IMR-90 (cell line): ENCODE results near the gene TEAD1. TPM values are rescaled to one million over a fixed set of nuclear protein-coding genes. Genes with fewer than 3 reads are reported as not detected.

Experiments used
- ATAC-seq: fragments of 200-7000 bp; cut with Tn5 transposase; 2 replicates; pipeline ENCODE4 v1.9.1; 2020; ENCODE audit warnings: low read depth, mild to moderate bottlenecking, moderate library complexity
- BruUV-seq: library from RNA; stranded (reverse); fragments of 400-500 nt; replicated peaks from 2 replicates; lab custom pipeline; 2021; lab: Mats Ljungman, UMichigan
- CTCF ChIA-PET: fragments of 300-600 bp; formaldehyde crosslinking; extraction: SDS; loops from one replicate; lab custom pipeline; 2021; ENCODE audit warnings: antibody characterized with exemption; lab: Yijun Ruan, JAX
- POLR2A ChIA-PET: fragments of 300-600 bp; sonication (Branson Sonifier 250); formaldehyde crosslinking; loops from one replicate; lab custom pipeline; 2022; ENCODE audit warnings: antibody characterized with exemption; ENCODE audit not compliant: unreplicated experiment; lab: Charles Lee
- DNase-seq: peaks from one replicate; pipeline ENCODE4 v3.0.0; 2013
- H2AFZ ChIP-seq: replicated peaks from 2 replicates; pipeline ENCODE3; 2013; ENCODE audit warnings: low read length, mild to moderate bottlenecking; ENCODE audit not compliant: poor library complexity
- H2AK5ac ChIP-seq: 2 replicates; pipeline ENCODE4 v1.6.1; 2013; ENCODE audit warnings: low read depth, low read length, inconsistent platforms
- H2AK9ac ChIP-seq: replicated peaks from 2 replicates; pipeline ENCODE3; 2013; ENCODE audit warnings: mild to moderate bottlenecking, low read depth, low read length, moderate library complexity; ENCODE audit not compliant: poor library complexity
- H2BK120ac ChIP-seq: 2 replicates; pipeline ENCODE4 v1.6.1; 2013; ENCODE audit warnings: low read depth, low read length, inconsistent platforms
- H2BK15ac ChIP-seq: 3 replicates; pipeline ENCODE4 v1.6.1; 2013; ENCODE audit warnings: low read depth, low read length, inconsistent platforms
- H2BK20ac ChIP-seq: 2 replicates; pipeline ENCODE4 v1.6.1; 2013; ENCODE audit warnings: low read depth, mild to moderate bottlenecking, inconsistent platforms, low read length, moderate library complexity
- H2BK5ac ChIP-seq: 2 replicates; pipeline ENCODE4 v1.6.1; 2013; ENCODE audit warnings: mild to moderate bottlenecking, low read depth, low read length, inconsistent platforms; ENCODE audit not compliant: poor library complexity, severe bottlenecking
- H3K14ac ChIP-seq: replicated peaks from 2 replicates; pipeline ENCODE4 v1.6.1; 2013; ENCODE audit warnings: low read depth, low read length, inconsistent platforms
- H3K18ac ChIP-seq: 2 replicates; pipeline ENCODE4 v1.6.1; 2013; ENCODE audit warnings: low read depth, low read length, control low read depth
- H3K23ac ChIP-seq: 2 replicates; pipeline ENCODE4 v1.6.1; 2013; ENCODE audit warnings: low read depth, low read length, inconsistent platforms
- H3K27ac ChIP-seq: 2 replicates; pipeline ENCODE4 v1.5.1; 2013; ENCODE audit warnings: mild to moderate bottlenecking, control low read depth, low read length; ENCODE audit not compliant: insufficient read depth
- H3K27me3 ChIP-seq: 2 replicates; pipeline ENCODE4 v1.6.1; 2013; ENCODE audit warnings: low read length; ENCODE audit not compliant: control insufficient read depth, insufficient read depth
- H3K36me3 ChIP-seq: 2 replicates; pipeline ENCODE4 v1.6.1; 2013; ENCODE audit warnings: low read length, mixed read lengths; ENCODE audit not compliant: control insufficient read depth, insufficient read depth
- H3K4ac ChIP-seq: 2 replicates; pipeline ENCODE4 v1.6.1; 2013; ENCODE audit warnings: low read depth, low read length, inconsistent platforms
- H3K4me1 ChIP-seq: 2 replicates; pipeline ENCODE4 v1.6.1; 2013; ENCODE audit warnings: low read length, mixed read lengths; ENCODE audit not compliant: control insufficient read depth, insufficient read depth
- H3K4me2 ChIP-seq: 2 replicates; pipeline ENCODE4 v1.6.1; 2013; ENCODE audit warnings: low read depth, mild to moderate bottlenecking, control low read depth, low read length, moderate library complexity
- H3K4me3 ChIP-seq: 2 replicates; pipeline ENCODE4 v1.5.1; 2013; ENCODE audit warnings: low read depth, mild to moderate bottlenecking, control low read depth, low read length, moderate library complexity; ENCODE audit not compliant: insufficient read depth
- H3K56ac ChIP-seq: 2 replicates; pipeline ENCODE4 v1.6.1; 2013; ENCODE audit warnings: low read length, inconsistent platforms; ENCODE audit not compliant: insufficient read depth; ENCODE audit errors: extremely low read depth
- H3K79me1 ChIP-seq, 2 experiments: 2 replicates each; pipeline ENCODE4 v1.6.1; 2013; ENCODE audit warnings: low read length in 2 of 2, inconsistent platforms in 1 of 2, low read depth in 1 of 2
- H3K9ac ChIP-seq: 2 replicates; pipeline ENCODE4 v1.6.1; 2013; ENCODE audit warnings: low read depth, low read length, control low read depth
- H3K9me1 ChIP-seq: 2 replicates; pipeline ENCODE4 v1.6.1; 2013; ENCODE audit warnings: low read length, inconsistent platforms; ENCODE audit not compliant: insufficient read depth
- H3K9me3 ChIP-seq: 2 replicates; pipeline ENCODE4 v1.6.1; 2013; ENCODE audit warnings: low read length; ENCODE audit not compliant: control insufficient read depth, insufficient read depth
- H4K20me1 ChIP-seq: 2 replicates; pipeline ENCODE4 v1.6.1; 2013; ENCODE audit warnings: low read length, inconsistent platforms; ENCODE audit not compliant: insufficient read depth
- H4K5ac ChIP-seq: 2 replicates; pipeline ENCODE4 v1.6.1; 2013; ENCODE audit warnings: mild to moderate bottlenecking, low read depth, low read length, control low read depth
- H4K8ac ChIP-seq, 2 experiments: 2 replicates each; pipeline ENCODE4 v1.6.1; 2013; ENCODE audit warnings: low read depth in 2 of 2, low read length in 2 of 2, control low read depth in 1 of 2, inconsistent platforms in 1 of 2
- H4K91ac ChIP-seq: 2 replicates; pipeline ENCODE4 v1.6.1; 2013; ENCODE audit warnings: low read depth, low read length, inconsistent platforms; ENCODE audit not compliant: insufficient read depth
- BHLHE40 ChIP-seq: fragments of 150-350 bp; IDR thresholded peaks from 2 replicates; pipeline ENCODE4 v1.6.1; 2016; ENCODE audit warnings: mild to moderate bottlenecking, low read depth, low read length
- CEBPB ChIP-seq: IDR thresholded peaks from 2 replicates; pipeline ENCODE4 v1.6.1; 2012; ENCODE audit warnings: low read depth, low read length, improper control_type of control experiment
- MXI1 ChIP-seq: IDR thresholded peaks from 2 replicates; pipeline ENCODE4 v1.6.1; 2012; ENCODE audit warnings: low read depth, mild to moderate bottlenecking, low read length, moderate library complexity, borderline replicate concordance
- NFE2L2 ChIP-seq: fragments of 150-350 bp; IDR thresholded peaks from 2 replicates; pipeline ENCODE4 v1.6.1; 2016; ENCODE audit warnings: low read depth, mild to moderate bottlenecking, low read length
- POLR2A ChIP-seq: IDR thresholded peaks from 2 replicates; pipeline ENCODE4 v1.6.1; 2012; ENCODE audit warnings: mild to moderate bottlenecking, low read depth, low read length
- RAD21 ChIP-seq: IDR thresholded peaks from 2 replicates; pipeline ENCODE4 v1.6.1; 2012; ENCODE audit warnings: low read length, improper control_type of control experiment
- RCOR1 ChIP-seq: IDR thresholded peaks from 2 replicates; pipeline ENCODE4 v1.6.1; 2012; ENCODE audit warnings: mild to moderate bottlenecking, low read length, improper control_type of control experiment; ENCODE audit not compliant: insufficient replicate concordance
- WGBS, 2 experiments: methylation state at CpG; one replicate each; pipeline versions ENCODE4 v1.1.5 to v1.1.7; 2013; ENCODE audit warnings: missing lambda C conversion rate in 2 of 2; ENCODE audit not compliant: insufficient read length in 1 of 2; ENCODE audit errors: extremely low coverage in 2 of 2; 5-methylcytosine and 5-hydroxymethylcytosine counted together
- dilution Hi-C: fragments of 300-500 bp; cut with HindIII; formaldehyde crosslinking; loops from one replicate; pipeline ENCODE4 v1.14.3; 2018; ENCODE audit warnings: low sequenced_read_pairs; ENCODE audit not compliant: unreplicated experiment
- in situ Hi-C: fragments of 300-500 bp; cut with MboI; formaldehyde crosslinking; loops from 3 replicates; pipeline ENCODE4 v1.14.3; 2019; ENCODE audit warnings: low sequenced_read_pairs, inconsistent platforms, mixed read lengths
- intact Hi-C: fragments of 100-400 bp; cut with micrococcal nuclease; formaldehyde crosslinking; loops from 2 replicates; pipeline ENCODE4 v1.10.0; 2022
- polyA plus RNA-seq, 3 experiments: library from polyadenylated mRNA; depleted of rRNA; stranded (reverse); fragments of >200 nt; gene quantifications; 2 replicates each; pipeline ENCODE4 v1.2.3, GENCODE V29; 2012; ENCODE audit warnings: low replicate concordance in 1 of 3
- total RNA-seq: library from RNA; depleted of rRNA; stranded (reverse); fragments of >200 nt; gene quantifications from 2 replicates; pipeline ENCODE4 v1.2.3, GENCODE V29; 2012

The TEAD1 gene
- total and polyA plus RNA-seq, 2 of the 4 experiments (the other 2 are of a cell fraction): 51.8 to 69.2 TPM

GRCh38 chr11:12797996-12798395 lies 123.8 kb downstream of the TEAD1 start:
- no peak overlapping the region for H3K23ac ChIP-seq
- no peak overlapping the region for H2BK120ac ChIP-seq
- H3K18ac ChIP-seq: no peak overlapping the region
- H3K27ac ChIP-seq: no peak overlapping the region
- WGBS, 2 experiments: 95% methylated on average over 3 of the region's 3 CpGs; no CpG with 5 or more reads in 1 of the 2 experiments
- H2AK9ac ChIP-seq: no peak overlapping the region
- no peak overlapping the region for H3K4me2 ChIP-seq
- BruUV-seq: no TSS peak
- H3K9ac ChIP-seq: no peak overlapping the region
- H3K4me1 ChIP-seq: peaks cover 28% of the 10 kb centered on the region
- H3K4ac ChIP-seq: no peak overlapping the region
- no peak overlapping the region for H2BK20ac ChIP-seq
- H4K91ac ChIP-seq: no peak overlapping the region
- H3K79me1 ChIP-seq: peaks cover 49 to 92% of the 10 kb centered on the region in 2 experiments
- H4K5ac ChIP-seq: no peak overlapping the region
- DNase-seq (no peak), ATAC-seq (no peak)
- H2BK15ac ChIP-seq: no peak overlapping the region
- H3K27me3 ChIP-seq: no peaks in the 10 kb centered on the region
- TF ChIP-seq RCOR1: no peak
- TF ChIP-seq RAD21: no peak
- no peak for TF ChIP-seq NFE2L2
- no peak for TF ChIP-seq MXI1
- TF ChIP-seq BHLHE40: no peak
- no peak for TF ChIP-seq CEBPB
- TF ChIP-seq POLR2A: no peak
- peaks cover 85% of the 10 kb centered on the region for H4K20me1 ChIP-seq
- no peak overlapping the region for H3K14ac ChIP-seq
- peaks cover 47% of the 10 kb centered on the region for H3K9me1 ChIP-seq
- in situ Hi-C loops (no loop called here), intact Hi-C loops (no loop called here), dilution Hi-C loops (no loop called here)
- H3K56ac ChIP-seq: no peak overlapping the region
- no peak overlapping the region for H2AFZ ChIP-seq
- H3K9me3 ChIP-seq: no peaks in the 10 kb centered on the region
- no peak overlapping the region for H2AK5ac ChIP-seq
- ChIA-PET CTCF (no interaction called here), POLR2A (no interaction called here)
- peaks cover 21% of the 10 kb centered on the region for H3K36me3 ChIP-seq
- H4K8ac ChIP-seq: no peak overlapping the region
- H3K4me3 ChIP-seq: no peak overlapping the region
- no peak overlapping the region for H2BK5ac ChIP-seq
